Pancreas (tissue), 10 donors: ENCODE measurements around the gene NET1. TPM values are rescaled to one million over a fixed set of nuclear protein-coding genes. Genes with fewer than 3 reads are reported as not detected.

Source experiments
- ATAC-seq, 4 donors: fragments of 200-7000 bp; cut with Tn5 transposase; one replicate each; pipeline versions ENCODE4 v1.8.0 to v1.9.1; 2020; ENCODE audit warnings: mild to moderate bottlenecking in 4 of 4, moderate library complexity in 4 of 4
- DNase-seq, 6 donors: peaks; one replicate each; pipeline ENCODE4 v3.0.0-alpha.2; 2020
- FAIRE-seq: peaks from 2 replicates; lab custom pipeline; 2012; peaks lifted over from hg19 to GRCh38; lab: Jason Lieb, UNC
- H3K27ac ChIP-seq, 4 donors: fragments of 200-600 bp; sonication (generic); 1 replicate in 3 of 4; 2 replicates in 1 of 4; pipeline versions ENCODE4 v1.5.0 to v1.8.0; 2020
- H3K27me3 ChIP-seq, 4 donors: fragments of 200-600 bp; one replicate each; pipeline ENCODE4 v1.8.0; 2021
- H3K36me3 ChIP-seq, 3 donors: fragments of 200-600 bp; sonication (generic) in 1 of 3; one replicate each; pipeline versions ENCODE4 v1.5.0 to v1.8.0; 2020 to 2021
- H3K4me1 ChIP-seq, 3 donors: fragments of 200-600 bp; one replicate each; pipeline ENCODE4 v1.8.0; 2021
- H3K4me3 ChIP-seq, 4 donors: fragments of 200-600 bp; sonication (generic) in 2 of 4; one replicate each; pipeline versions ENCODE4 v1.5.0 to v1.8.0; 2020 to 2021
- H3K9me3 ChIP-seq, 4 donors: fragments of 200-600 bp; one replicate each; pipeline ENCODE4 v1.8.0; 2021
- WGBS, 2 donors: extraction: QIAGEN DNeasy Blood & Tissue Kit; methylation state at CpG; one replicate each; pipeline ENCODE4 v1.1.7; 2013; 5-methylcytosine and 5-hydroxymethylcytosine counted together
- intact Hi-C, 3 donors: fragments of 100-400 bp; cut with DNase I; formaldehyde crosslinking; loops; one replicate each; pipeline versions ENCODE4 v1.11.1 to v1.14.2; 2022
- polyA plus RNA-seq, 2 donors: library from polyadenylated mRNA; stranded (reverse); fragments of 200-250 nt; gene quantifications; one replicate each; pipeline ENCODE4 v1.2.3, GENCODE V29; 2013
- total RNA-seq, 6 donors: library from RNA; stranded (reverse); fragmentation: NEBNext Ultra II Directional in 4 of 6; extraction: Animal tissue kit (Norgen Biotek cat#: 25700) in 4 of 6; gene quantifications; one replicate each; pipeline versions ENCODE4 v1.2.1 to v1.2.4, GENCODE V29; 2021 to 2023
- TF ChIP-seq, protein P1 (sequence below), 4 donors: fragments of 200-600 bp; sonication (generic) in 3 of 4; IDR thresholded peaks; one replicate each; pipeline versions ENCODE4 v1.5.0 to v1.8.0; 2021; ENCODE audit warnings: antibody characterized with exemption in 4 of 4
- donor health status: healthy with polysubstance abuse.
- donor health status: DM: no; HTN: no; CAD: no; lungs with moderate emphysema.
- donor health status: DM: no; HTN: no; CAD: no.
- donor health status: control.
- donor health status: control.
- donor health status: Bipolar disorder and iron deficiency.
- donor health status: DM: yes; HTN: yes; CAD: no.
- donor health status: DM: no; HTN: no; CAD: no.
- donor health status: DM: no; HTN: no; CAD: no.
- donor health status: DM: yes; HTN: yes; CAD: no.

Gene NET1
- total and polyA plus RNA-seq, 8 donors, result 13.0 to 68.0 (median 37.0) TPM

DNA sequence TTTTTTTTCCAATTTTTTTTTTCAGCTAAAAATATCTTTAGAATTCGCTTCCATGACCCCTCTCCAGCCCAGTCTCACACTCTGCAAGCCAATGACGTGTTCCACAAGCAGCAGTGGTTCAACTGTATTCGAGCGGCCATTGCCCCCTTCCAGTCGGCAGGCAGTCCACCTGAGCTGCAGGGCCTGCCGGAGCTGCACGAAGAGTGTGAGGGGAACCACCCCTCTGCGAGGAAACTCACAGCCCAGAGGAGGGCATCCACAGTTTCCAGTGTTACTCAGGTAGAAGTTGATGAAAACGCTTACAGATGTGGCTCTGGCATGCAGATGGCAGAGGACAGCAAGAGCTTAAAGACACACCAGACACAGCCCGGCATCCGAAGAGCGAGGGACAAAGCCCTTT lies 44.2 kb downstream of the NET1 start:
- intact Hi-C loops, result no loop called here
- Histone ChIP-seq H3K9me3 (no peaks in the 10 kb centered on the region), H3K4me1 (peaks cover 0 to 2% (median 0%) of the 10 kb centered on the region in 3 donors), H3K27me3 (no peaks in the 10 kb centered on the region), H3K27ac (no peak overlapping the region), H3K4me3 (no peak overlapping the region), H3K36me3 (peaks cover 12 to 72% (median 44%) of the 10 kb centered on the region in 3 donors)
- TF ChIP-seq, protein P1, sequence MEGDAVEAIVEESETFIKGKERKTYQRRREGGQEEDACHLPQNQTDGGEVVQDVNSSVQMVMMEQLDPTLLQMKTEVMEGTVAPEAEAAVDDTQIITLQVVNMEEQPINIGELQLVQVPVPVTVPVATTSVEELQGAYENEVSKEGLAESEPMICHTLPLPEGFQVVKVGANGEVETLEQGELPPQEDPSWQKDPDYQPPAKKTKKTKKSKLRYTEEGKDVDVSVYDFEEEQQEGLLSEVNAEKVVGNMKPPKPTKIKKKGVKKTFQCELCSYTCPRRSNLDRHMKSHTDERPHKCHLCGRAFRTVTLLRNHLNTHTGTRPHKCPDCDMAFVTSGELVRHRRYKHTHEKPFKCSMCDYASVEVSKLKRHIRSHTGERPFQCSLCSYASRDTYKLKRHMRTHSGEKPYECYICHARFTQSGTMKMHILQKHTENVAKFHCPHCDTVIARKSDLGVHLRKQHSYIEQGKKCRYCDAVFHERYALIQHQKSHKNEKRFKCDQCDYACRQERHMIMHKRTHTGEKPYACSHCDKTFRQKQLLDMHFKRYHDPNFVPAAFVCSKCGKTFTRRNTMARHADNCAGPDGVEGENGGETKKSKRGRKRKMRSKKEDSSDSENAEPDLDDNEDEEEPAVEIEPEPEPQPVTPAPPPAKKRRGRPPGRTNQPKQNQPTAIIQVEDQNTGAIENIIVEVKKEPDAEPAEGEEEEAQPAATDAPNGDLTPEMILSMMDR (IDR thresholded peaks at IDR 0.05), result no peak
- no peak for FAIRE-seq
- WGBS, 2 donors, result 91 to 96% methylated on average over 12 of the region's 12 CpGs
- no peak for ATAC-seq
- no peak for DNase-seq

DNA sequence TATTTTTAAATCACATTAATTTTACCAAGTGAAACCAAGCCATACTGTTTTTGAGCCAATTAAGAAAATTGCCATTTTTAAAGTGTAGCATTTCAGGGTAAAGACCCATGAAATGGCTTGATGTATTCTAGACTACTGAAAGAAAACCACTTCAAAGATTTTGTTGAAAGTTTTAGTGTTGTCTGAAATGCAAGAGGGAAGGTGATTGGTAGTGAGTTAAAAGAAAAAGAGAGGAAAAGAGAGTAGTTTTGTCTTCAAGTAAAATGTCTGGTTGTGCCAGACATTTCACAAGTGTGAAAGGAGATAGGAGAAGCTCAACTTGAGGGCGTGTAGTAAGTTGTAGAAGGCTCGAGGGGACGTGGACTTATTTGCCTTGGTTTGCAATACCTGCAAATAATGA lies 45.4 kb downstream of the NET1 start:
- Histone ChIP-seq H3K4me1 (no peaks in the 10 kb centered on the region), H3K36me3 (peaks cover 12 to 63% (median 42%) of the 10 kb centered on the region in 3 donors), H3K9me3 (no peaks in the 10 kb centered on the region), H3K4me3 (no peak overlapping the region), H3K27ac (no peak overlapping the region), H3K27me3 (no peaks in the 10 kb centered on the region)
- ATAC-seq, result no peak
- FAIRE-seq, result no peak
- intact Hi-C loops, result no loop called here
- TF ChIP-seq, protein P1 (IDR thresholded peaks at IDR 0.05), result no peak
- no peak for DNase-seq
- WGBS, 2 donors, result 90 to 93% methylated on average over 3 of the region's 3 CpGs

GRCh38 chr10:5458425-5458824 lies 46.1 kb downstream of the NET1 start:
- Histone ChIP-seq H3K4me1 (no peaks in the 10 kb centered on the region), H3K4me3 (no peak overlapping the region), H3K9me3 (no peaks in the 10 kb centered on the region), H3K27ac (no peak overlapping the region), H3K27me3 (no peaks in the 10 kb centered on the region), H3K36me3 (peaks cover 12 to 56% (median 35%) of the 10 kb centered on the region in 3 donors)
- 96 to 100% methylated on average over 1 of the region's 1 CpG for WGBS, 2 donors
- FAIRE-seq (no peak), DNase-seq (no peak), ATAC-seq (no peak)
- TF ChIP-seq, protein P1 (IDR thresholded peaks at IDR 0.05), result no peak
- intact Hi-C loops, result no loop called here

DNA sequence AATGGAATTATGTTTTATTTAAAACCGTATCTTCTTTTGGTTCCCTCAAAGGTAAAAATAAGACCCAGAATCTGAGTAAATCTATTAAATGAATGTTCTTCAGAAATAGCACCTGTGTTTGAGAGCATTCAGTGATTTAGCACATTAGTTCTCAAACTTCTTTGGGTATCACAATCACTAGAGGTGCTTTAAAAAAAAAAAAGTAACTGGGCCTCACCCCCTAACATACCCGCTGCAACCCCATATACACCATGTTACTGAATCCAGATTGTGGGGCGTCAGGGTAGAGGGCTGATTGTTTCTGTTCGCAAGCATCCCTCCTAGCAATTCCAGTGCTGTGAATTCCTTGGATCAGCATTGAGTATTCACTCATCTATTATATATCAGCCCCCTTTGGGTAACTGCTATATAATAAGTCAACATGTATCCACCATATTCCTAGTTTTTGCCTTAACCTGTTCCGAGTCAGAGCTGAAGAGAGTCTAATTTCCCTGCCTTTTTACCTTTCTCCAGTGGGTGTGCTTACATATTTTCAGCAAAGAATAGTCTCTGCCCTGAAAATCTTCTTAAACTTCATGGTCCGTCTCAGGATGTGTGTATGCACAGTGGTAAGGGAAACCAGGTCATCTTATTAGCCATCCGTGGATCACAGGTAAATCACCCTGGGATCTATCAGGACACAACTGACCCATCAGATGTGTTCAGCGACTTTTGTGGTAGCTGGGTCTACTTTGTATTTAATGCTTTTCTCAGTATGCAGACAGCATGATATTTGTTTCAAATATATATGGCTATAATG lies 46.8 kb downstream of the NET1 start:
- ATAC-seq, result no peak
- 89 to 95% methylated on average over 8 of the region's 8 CpGs for WGBS, 2 donors
- intact Hi-C loops, result no loop called here
- no peak for DNase-seq
- TF ChIP-seq, protein P1 (IDR thresholded peaks at IDR 0.05), result no peak
- Histone ChIP-seq H3K27me3 (no peaks in the 10 kb centered on the region), H3K9me3 (no peaks in the 10 kb centered on the region), H3K27ac (no peak overlapping the region), H3K4me1 (no peaks in the 10 kb centered on the region), H3K36me3 (peaks cover 7 to 49% (median 28%) of the 10 kb centered on the region in 3 donors), H3K4me3 (no peak overlapping the region)
- FAIRE-seq, result no peak
